Measurements from ENCODE around the gene ATG16L2. TPM values are rescaled to one million over a fixed set of nuclear protein-coding genes. Genes with fewer than 3 reads are reported as not detected.

Gene ATG16L2
- total RNA-seq, 2 donors from 2014 or later, result 9.0 to 10.0 TPM

DNA sequence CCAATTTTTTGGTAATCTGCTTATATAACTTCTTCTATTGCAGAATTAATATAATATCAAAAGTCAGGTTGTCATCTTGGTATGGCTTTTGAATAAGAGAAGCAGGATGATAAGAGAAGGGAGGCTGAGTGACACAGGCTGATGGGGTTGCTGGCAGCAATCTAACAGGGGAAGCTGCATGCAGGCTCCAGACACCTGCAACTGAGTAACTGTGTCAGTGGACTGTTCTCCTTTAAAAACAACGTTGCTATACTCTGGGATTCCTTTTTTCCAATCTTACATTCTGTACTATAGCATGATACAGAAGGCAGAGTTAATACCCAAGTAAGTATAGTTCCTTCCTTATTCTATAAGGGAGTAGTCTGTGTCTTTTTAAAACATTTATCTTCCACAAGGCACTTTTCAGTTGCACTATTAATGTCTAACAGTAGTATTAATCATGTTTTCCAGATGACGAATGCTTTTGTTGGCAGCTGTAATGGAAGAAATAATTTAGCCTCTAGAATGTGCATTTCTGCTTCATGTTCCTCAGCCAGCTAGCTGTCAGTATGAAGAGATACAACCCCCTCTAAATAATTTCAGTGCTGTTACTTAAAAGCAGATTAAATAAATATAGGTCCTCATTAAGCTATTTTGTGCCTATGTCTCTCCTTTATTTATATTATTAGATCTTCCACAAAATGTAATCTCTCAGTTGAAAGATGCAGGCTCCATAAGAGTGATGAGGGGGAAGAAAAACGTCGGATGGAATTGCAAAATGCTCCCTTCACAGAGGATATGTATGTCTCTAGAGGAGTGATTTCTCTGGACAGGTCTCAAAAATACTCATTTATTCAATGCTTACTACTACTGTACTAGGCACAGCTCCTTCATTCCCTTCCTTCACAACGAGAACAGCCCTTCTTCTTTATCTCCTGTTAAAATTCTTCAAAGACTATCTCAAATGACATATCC lies 50.8 kb downstream of the ATG16L2 start:
- peak overlapping the region; percentile 58 to 66 for H3K27ac ChIP-seq
- no peaks in the 10 kb centered on the region for H3K9me3 ChIP-seq
- DNase-seq (ENCODE audit: low spot score), result no peak
- H3K27me3 ChIP-seq, result no peaks in the 10 kb centered on the region
- H3K36me3 ChIP-seq, result no peaks in the 10 kb centered on the region
- peaks cover 0 to 30% of the 10 kb centered on the region in 2 donors for H3K4me1 ChIP-seq
- no peak overlapping the region for H3K4me3 ChIP-seq
- TF ChIP-seq CTCF (IDR thresholded peaks at IDR 0.05), result no peak

DNA sequence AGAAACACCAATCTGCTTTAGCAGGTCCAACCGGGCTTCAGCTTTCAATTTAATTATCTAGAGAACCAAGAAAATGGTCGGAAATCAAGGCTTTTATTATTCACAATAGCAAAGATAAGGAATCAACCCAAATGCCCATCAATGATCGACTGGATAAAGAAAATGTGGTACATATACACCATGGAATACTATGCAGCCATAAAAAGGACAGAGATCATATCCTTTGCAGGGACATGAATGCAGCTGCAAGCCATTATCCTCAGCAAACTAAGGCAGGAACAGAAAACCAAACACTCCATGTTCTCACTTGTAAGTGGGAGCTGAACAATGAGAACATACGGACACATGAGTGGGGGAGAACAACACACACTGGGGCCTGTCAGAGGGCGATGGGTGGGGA lies 53.8 kb downstream of the ATG16L2 start:
- H3K4me3 ChIP-seq, result no peak overlapping the region
- H3K27ac ChIP-seq, result no peak overlapping the region
- H3K36me3 ChIP-seq, result no peaks in the 10 kb centered on the region
- H3K27me3 ChIP-seq, result no peaks in the 10 kb centered on the region
- peaks cover 0 to 33% of the 10 kb centered on the region in 2 donors for H3K4me1 ChIP-seq
- no peak for DNase-seq (ENCODE audit: low spot score)
- TF ChIP-seq CTCF (IDR thresholded peaks at IDR 0.05), result no peak
- no peaks in the 10 kb centered on the region for H3K9me3 ChIP-seq

- no peak for TF ChIP-seq CTCF (IDR thresholded peaks at IDR 0.05)
- no peaks in the 10 kb centered on the region for H3K27me3 ChIP-seq
- H3K4me3 ChIP-seq, result no peak overlapping the region
- H3K36me3 ChIP-seq, result no peaks in the 10 kb centered on the region
- H3K27ac ChIP-seq, result no peak overlapping the region
- no peaks in the 10 kb centered on the region for H3K9me3 ChIP-seq
- no peak for DNase-seq (ENCODE audit: low spot score)
- H3K4me1 ChIP-seq, result peaks cover 0 to 22% of the 10 kb centered on the region in 2 donors
These were observed 55.6 kb downstream of the ATG16L2 start for GRCh38 chr11:72869831-72870230.

- DNase-seq (ENCODE audit: low spot score), result no peak
- no peak for TF ChIP-seq CTCF (IDR thresholded peaks at IDR 0.05)
- Histone ChIP-seq H3K4me3 (no peak overlapping the region), H3K36me3 (peaks cover 5% of the 10 kb centered on the region), H3K9me3 (no peaks in the 10 kb centered on the region), H3K27ac (no peak overlapping the region), H3K27me3 (no peaks in the 10 kb centered on the region), H3K4me1 (peaks cover 0 to 9% of the 10 kb centered on the region in 2 donors)
These were observed 56.9 kb downstream of the ATG16L2 start for GRCh38 chr11:72871119-72871518.

DNA sequence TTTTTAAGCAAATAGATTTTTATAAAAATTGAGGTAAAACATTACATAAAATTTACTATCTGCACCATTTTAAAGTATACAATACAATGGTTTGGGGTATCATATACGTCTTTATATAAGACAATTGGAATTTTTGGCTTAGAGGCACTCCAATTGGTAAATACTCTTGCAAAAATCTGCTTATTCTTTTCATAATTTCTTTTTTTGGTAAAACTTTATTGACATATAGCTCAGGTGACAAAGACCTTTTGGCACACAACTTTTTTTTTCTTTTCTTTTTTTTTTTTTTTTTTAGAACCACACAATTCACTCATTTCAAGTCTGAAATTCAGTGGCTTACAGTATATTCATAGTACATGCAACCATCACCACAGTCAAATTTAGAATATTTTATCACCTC lies 57.8 kb downstream of the ATG16L2 start:
- Histone ChIP-seq H3K27ac (no peak overlapping the region), H3K9me3 (no peaks in the 10 kb centered on the region), H3K4me1 (peaks cover 0 to 6% of the 10 kb centered on the region in 2 donors), H3K36me3 (peaks cover 5% of the 10 kb centered on the region), H3K27me3 (no peaks in the 10 kb centered on the region), H3K4me3 (no peak overlapping the region)
- DNase-seq (ENCODE audit: low spot score), result no peak
- no peak for TF ChIP-seq CTCF (IDR thresholded peaks at IDR 0.05)
